GM18511 (cell line): Measurements from ENCODE around the gene PITPNB.

Experiments
- ATAC-seq: cut with Tn5 transposase; IDR thresholded peaks from one replicate; pipeline ENCODE4 v1.9.1; 2021; ENCODE audit warnings: mild to moderate bottlenecking, moderate library complexity; ENCODE audit not compliant: unreplicated experiment

Gene PITPNB

GRCh38 chr22:27835446-27835845, 83.6 kb downstream of the PITPNB start:
- ATAC-seq: no peak

GRCh38 chr22:27834364-27835185, 84.5 kb downstream of the PITPNB start:
- no peak for ATAC-seq

- ATAC-seq: no peak
These were observed 85.3 kb downstream of the PITPNB start for GRCh38 chr22:27833803-27834202.

- ATAC-seq: no peak
These were observed 86.5 kb downstream of the PITPNB start for GRCh38 chr22:27832606-27833005.

GRCh38 chr22:27829620-27830019, 89.4 kb downstream of the PITPNB start:
- ATAC-seq: no peak

GRCh38 chr22:27827604-27828587, 91.2 kb downstream of the PITPNB start:
- no peak for ATAC-seq

GRCh38 chr22:27825174-27825573, 93.9 kb downstream of the PITPNB start:
- no peak for ATAC-seq

- no peak for ATAC-seq
These were observed 95.8 kb downstream of the PITPNB start for GRCh38 chr22:27823221-27823620.

GRCh38 chr22:27820896-27821866, 97.9 kb downstream of the PITPNB start:
- no peak for ATAC-seq

- no peak for ATAC-seq
These were observed 102.5 kb downstream of the PITPNB start for GRCh38 chr22:27816552-27816951.

GRCh38 chr22:27815826-27816530, 103.1 kb downstream of the PITPNB start:
- no peak for ATAC-seq

GRCh38 chr22:27814993-27815392, 104.1 kb downstream of the PITPNB start:
- ATAC-seq: no peak

- no peak for ATAC-seq
These were observed 107.3 kb downstream of the PITPNB start for GRCh38 chr22:27811778-27812177.

GRCh38 chr22:27810609-27811151, 108.4 kb downstream of the PITPNB start:
- no peak for ATAC-seq

GRCh38 chr22:27809700-27810608, 109.1 kb downstream of the PITPNB start:
- no peak for ATAC-seq

- ATAC-seq: no peak
These were observed 109.8 kb downstream of the PITPNB start for GRCh38 chr22:27809226-27809603.

GRCh38 chr22:27808451-27809225, 110.4 kb downstream of the PITPNB start:
- ATAC-seq: no peak

GRCh38 chr22:27805841-27806240, 113.2 kb downstream of the PITPNB start:
- ATAC-seq: no peak
